Kidney epithelial cell (primary cell): Measurements from ENCODE around the gene HSFX3. TPM values are rescaled to one million over a fixed set of nuclear protein-coding genes. Genes with fewer than 3 reads are reported as not detected.
A peak's percentile ranks its signal among the peaks of the same experiment; 100 is the strongest.
"Not testable (repeated sequence)": the region's sequence is repeated elsewhere in the genome, so short reads cannot be mapped to it uniquely, and the experiment has no call there.

Experiments
- DNase-seq: peaks from one replicate; pipeline ENCODE4 v3.0.0-alpha.2; 2010; ENCODE audit warnings: low read depth
- H3K27me3 ChIP-seq: 2 replicates; pipeline ENCODE4 v1.6.0; 2011; ENCODE audit warnings: low read length; ENCODE audit not compliant: control insufficient read depth, insufficient read depth
- H3K36me3 ChIP-seq: 2 replicates; pipeline ENCODE4 v1.5.1; 2011; ENCODE audit warnings: low read length; ENCODE audit not compliant: control insufficient read depth, insufficient read depth
- H3K4me3 ChIP-seq: 2 replicates; pipeline ENCODE4 v1.5.1; 2011; ENCODE audit warnings: low read depth, mild to moderate bottlenecking, control low read depth, low read length
- CTCF ChIP-seq: IDR thresholded peaks from 2 replicates; pipeline ENCODE4 v1.5.1; 2011; ENCODE audit warnings: mild to moderate bottlenecking, moderate library complexity, low read length, control low read depth, inconsistent platforms; ENCODE audit not compliant: insufficient read depth, poor library complexity, severe bottlenecking
- total RNA-seq: library from RNA; depleted of rRNA; stranded (reverse); fragments of >200 nt; gene quantifications from 2 replicates; pipeline ENCODE4 v1.2.3, GENCODE V29; 2015

Gene HSFX3
- total RNA-seq, 1 donor from 2014 or later = not detected

GRCh38 chrX:149506349-149506748 lies 43.4 kb downstream of the HSFX3 start:
- no peaks in the 10 kb centered on the region for H3K36me3 ChIP-seq
- H3K27me3 ChIP-seq = no peaks in the 10 kb centered on the region
- H3K4me3 ChIP-seq = no peak overlapping the region
- DNase-seq = no peak
- no peak for TF ChIP-seq CTCF

DNA sequence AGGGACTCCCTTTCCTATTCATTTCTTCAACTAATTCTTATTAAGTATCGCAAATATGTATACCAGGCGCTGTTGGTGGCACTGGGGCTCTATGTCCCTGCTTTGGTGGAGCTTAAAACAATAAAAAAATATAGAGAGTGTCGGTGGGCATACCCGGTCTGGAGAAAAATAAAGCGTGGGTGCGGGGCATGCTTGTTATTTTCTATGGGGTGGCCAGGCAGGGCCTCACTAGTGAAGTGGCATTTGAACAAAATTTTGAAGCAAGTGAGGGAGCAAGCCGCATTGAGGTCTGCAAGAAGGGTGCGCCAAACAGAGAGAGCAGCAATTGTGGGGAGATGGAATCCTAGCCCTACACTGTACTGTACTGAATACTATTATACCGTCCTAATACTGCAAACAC lies 44.1 kb downstream of the HSFX3 start:
- no peak overlapping the region for H3K4me3 ChIP-seq
- no peaks in the 10 kb centered on the region for H3K27me3 ChIP-seq
- TF ChIP-seq CTCF = no peak
- no peak for DNase-seq
- no peaks in the 10 kb centered on the region for H3K36me3 ChIP-seq

DNA sequence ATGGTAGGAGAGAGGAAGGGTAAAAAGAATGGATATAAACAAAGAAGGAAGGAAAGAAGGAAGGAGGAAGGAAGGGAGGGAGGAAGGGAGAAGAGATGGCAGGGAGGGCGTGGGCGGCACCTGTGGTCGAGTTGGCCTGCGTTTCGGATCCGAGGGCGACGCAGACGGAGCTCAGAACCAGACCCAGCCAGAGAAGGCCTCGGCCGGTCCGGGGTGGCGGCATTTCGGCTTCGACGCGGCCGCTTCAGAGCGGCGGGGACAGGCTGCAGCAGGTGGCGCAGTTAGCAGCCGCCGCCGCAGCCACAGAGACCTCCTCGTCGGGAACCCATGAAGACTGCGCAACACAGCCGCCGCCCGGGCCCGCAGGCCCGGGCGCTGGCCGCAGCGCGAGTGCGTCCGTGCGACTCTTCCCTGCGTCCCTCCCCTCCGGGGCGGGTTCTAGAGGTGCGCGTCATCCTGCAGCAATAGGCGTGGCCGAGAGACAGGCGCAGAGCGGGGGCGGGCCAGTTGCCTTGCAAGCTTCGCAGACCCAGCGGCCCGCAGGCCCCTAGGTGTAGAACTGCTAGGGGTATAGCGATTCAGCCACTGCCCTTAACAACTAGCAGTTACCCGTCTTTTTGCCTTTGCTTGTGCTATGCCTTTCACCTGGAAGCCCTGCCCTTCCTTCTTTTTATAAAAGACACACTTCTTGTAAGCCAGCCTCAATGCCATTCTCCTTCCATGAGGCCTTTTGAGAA lies 44.6 kb downstream of the HSFX3 start, which contains the start of gene IDS:
IDS (minus strand) TSS at position 392 of the 737 bp plus-strand sequence; CDS start at position 223, 169 bp downstream.
- peak; percentile 38 for DNase-seq
- no peak for TF ChIP-seq CTCF

GRCh38 chrX:149504226-149504914 lies 45.4 kb downstream of the HSFX3 start:
- H3K4me3 ChIP-seq = peak overlapping the region; percentile 69
- TF ChIP-seq CTCF = peak; percentile 49
- H3K27me3 ChIP-seq = no peaks in the 10 kb centered on the region
- no peaks in the 10 kb centered on the region for H3K36me3 ChIP-seq
- DNase-seq = no peak

More for the DNA sequence above, 44.6 kb downstream of the HSFX3 start, which contains the start of gene IDS:
- H3K4me3 ChIP-seq = peak within 1 kb of the TSS; percentile 69
- H3K36me3 ChIP-seq = no peaks in the 10 kb centered on the region
- no peaks in the 10 kb centered on the region for H3K27me3 ChIP-seq

DNA sequence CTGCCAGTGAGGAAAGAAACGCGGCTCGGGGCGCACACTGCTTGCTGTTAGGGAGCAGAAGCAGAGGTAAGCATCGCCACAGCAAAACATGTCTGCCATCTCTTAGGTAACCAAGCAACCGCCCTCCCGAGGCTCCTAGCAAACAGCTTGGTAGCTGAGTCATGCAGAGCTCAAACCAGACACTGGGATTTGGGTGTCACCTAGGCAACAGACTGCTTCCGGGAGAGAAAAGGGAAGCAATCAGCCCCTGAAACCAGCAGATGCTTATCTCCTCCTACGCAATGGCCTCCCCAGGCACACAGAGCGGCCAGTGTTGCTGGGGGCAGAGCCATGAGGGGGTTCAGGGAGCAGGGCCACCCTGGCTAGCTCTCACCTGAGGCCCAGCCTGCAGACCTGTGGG lies 46.3 kb downstream of the HSFX3 start:
- not testable (repeated sequence) for H3K27me3 ChIP-seq, DNase-seq, H3K4me3 ChIP-seq, H3K36me3 ChIP-seq

DNA sequence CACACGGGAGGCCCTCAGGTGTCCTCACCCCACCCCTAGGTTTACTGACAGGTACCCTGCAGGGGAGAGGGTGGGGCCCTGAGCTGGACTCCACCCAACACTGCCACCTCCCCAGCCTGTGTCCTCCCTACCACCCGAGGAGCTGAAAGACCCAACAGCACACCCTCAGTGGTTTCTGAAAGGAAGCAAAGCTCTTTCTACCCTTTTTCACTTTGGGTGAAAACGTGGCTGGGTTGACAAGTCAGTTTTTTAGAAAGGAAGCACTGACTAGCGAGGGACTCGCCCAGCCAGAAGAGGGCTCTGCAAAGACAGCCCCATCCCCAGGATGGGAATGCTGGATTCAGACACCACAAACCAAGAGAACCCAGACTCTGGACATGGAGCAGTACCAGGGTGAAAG lies 46.8 kb downstream of the HSFX3 start:
- H3K36me3 ChIP-seq, H3K4me3 ChIP-seq, DNase-seq, H3K27me3 ChIP-seq: not testable (repeated sequence)

- DNase-seq = no peak
- Histone ChIP-seq H3K36me3 (no peaks in the 10 kb centered on the region), H3K27me3 (no peaks in the 10 kb centered on the region), H3K4me3 (no peak overlapping the region)
- no peak for TF ChIP-seq CTCF
Measured at GRCh38 chrX:149499766-149500165, 50.0 kb downstream of the HSFX3 start.
